SJSA1 (cell line): ENCODE measurements around the gene CYP2D6. TPM values are rescaled to one million over a fixed set of nuclear protein-coding genes. Genes with fewer than 3 reads are reported as not detected.
"Not testable (repeated sequence)": the region's sequence is repeated elsewhere in the genome, so short reads cannot be mapped to it uniquely, and the experiment has no call there.

Experiments
- DNase-seq, 2 experiments: peaks; one replicate each; pipeline ENCODE4 v3.0.0-alpha.2; 2015 to 2020; ENCODE audit warnings: low spot score in 2 of 2, low read depth in 1 of 2
- H3K27ac ChIP-seq: fragments of 250-450 bp; sonication (Bioruptor Pico); 2 replicates; pipeline ENCODE4 v1.5.1; 2020; ENCODE audit warnings: mild to moderate bottlenecking, moderate library complexity
- H3K27me3 ChIP-seq: fragments of 250-450 bp; sonication (Bioruptor Pico); replicated peaks from 2 replicates; pipeline ENCODE4 v1.5.1; 2020; ENCODE audit warnings: mild to moderate bottlenecking, moderate library complexity
- H3K36me3 ChIP-seq: fragments of 250-450 bp; sonication (Bioruptor Pico); 2 replicates; pipeline ENCODE4 v1.5.1; 2020; ENCODE audit warnings: mild to moderate bottlenecking
- H3K4me1 ChIP-seq: fragments of 250-450 bp; sonication (Bioruptor Pico); replicated peaks from 2 replicates; pipeline ENCODE4 v1.6.1; 2021; ENCODE audit warnings: mild to moderate bottlenecking
- H3K4me3 ChIP-seq: fragments of 250-450 bp; sonication (Bioruptor Pico); 2 replicates; pipeline ENCODE4 v1.5.1; 2020; ENCODE audit warnings: mild to moderate bottlenecking
- H3K9me3 ChIP-seq: fragments of 250-450 bp; sonication (Bioruptor Pico); replicated peaks from 2 replicates; pipeline ENCODE4 v1.5.1; 2020; ENCODE audit warnings: mild to moderate bottlenecking
- total RNA-seq: library from RNA; depleted of rRNA; stranded (reverse); fragments of >200 nt; shearing (Covaris generic); gene quantifications from 2 replicates; pipeline ENCODE4 v1.2.3, GENCODE V29; 2014

The CYP2D6 gene
- total RNA-seq, 1 experiment from 2014 or later = 0.05 TPM

- Histone ChIP-seq H3K36me3 (no peaks in the 10 kb centered on the region), H3K4me1 (no peaks in the 10 kb centered on the region), H3K27me3 (no peaks in the 10 kb centered on the region), H3K27ac (no peak overlapping the region), H3K9me3 (no peaks in the 10 kb centered on the region), H3K4me3 (no peak overlapping the region)
- no peak for DNase-seq
Measured at GRCh38 chr22:42134100-42135020, 3.8 kb upstream of the CYP2D6 start.

- Histone ChIP-seq H3K4me3 (no peak overlapping the region), H3K27me3 (no peaks in the 10 kb centered on the region), H3K36me3 (no peaks in the 10 kb centered on the region), H3K4me1 (no peaks in the 10 kb centered on the region), H3K27ac (no peak overlapping the region), H3K9me3 (no peaks in the 10 kb centered on the region)
- DNase-seq = no peak
Measured at GRCh38 chr22:42132457-42132856, 1.8 kb upstream of the CYP2D6 start.

GRCh38 chr22:42131562-42131961 is 952 bp upstream of the CYP2D6 start:
- Histone ChIP-seq H3K4me1 (no peaks in the 10 kb centered on the region), H3K27ac (no peak overlapping the region), H3K4me3 (no peak overlapping the region), H3K36me3 (no peaks in the 10 kb centered on the region), H3K9me3 (no peaks in the 10 kb centered on the region), H3K27me3 (no peaks in the 10 kb centered on the region)
- DNase-seq = no peak

- H3K4me1 ChIP-seq, H3K4me3 ChIP-seq, H3K9me3 ChIP-seq, DNase-seq, H3K36me3 ChIP-seq, H3K27ac ChIP-seq, H3K27me3 ChIP-seq: not testable (repeated sequence)
Measured at GRCh38 chr22:42130182-42130581, 428 bp downstream of the CYP2D6 start.

- not testable (repeated sequence) for H3K27ac ChIP-seq, DNase-seq, H3K4me3 ChIP-seq, H3K36me3 ChIP-seq, H3K4me1 ChIP-seq, H3K27me3 ChIP-seq, H3K9me3 ChIP-seq
Measured at GRCh38 chr22:42128776-42129694, 1.6 kb downstream of the CYP2D6 start.

- not testable (repeated sequence) for H3K36me3 ChIP-seq, DNase-seq, H3K27me3 ChIP-seq, H3K27ac ChIP-seq, H3K4me3 ChIP-seq, H3K9me3 ChIP-seq, H3K4me1 ChIP-seq
Measured at GRCh38 chr22:42128007-42128406, 2.6 kb downstream of the CYP2D6 start.

GRCh38 chr22:42127606-42128005 is 3.0 kb downstream of the CYP2D6 start:
- DNase-seq = no peak
- no peaks in the 10 kb centered on the region for H3K36me3 ChIP-seq
- H3K4me1 ChIP-seq = no peaks in the 10 kb centered on the region
- H3K4me3 ChIP-seq = no peak overlapping the region
- no peaks in the 10 kb centered on the region for H3K27me3 ChIP-seq
- H3K9me3 ChIP-seq = no peaks in the 10 kb centered on the region
- no peak overlapping the region for H3K27ac ChIP-seq

GRCh38 chr22:42123529-42123928 is 7.1 kb downstream of the CYP2D6 start:
- not testable (repeated sequence) for H3K4me1 ChIP-seq, H3K27me3 ChIP-seq, H3K4me3 ChIP-seq, DNase-seq, H3K36me3 ChIP-seq, H3K9me3 ChIP-seq, H3K27ac ChIP-seq

GRCh38 chr22:42120231-42121021 is 10.2 kb downstream of the CYP2D6 start:
- not testable (repeated sequence) for H3K27ac ChIP-seq, H3K4me3 ChIP-seq, H3K27me3 ChIP-seq, H3K36me3 ChIP-seq, H3K9me3 ChIP-seq, DNase-seq, H3K4me1 ChIP-seq

- no peaks in the 10 kb centered on the region for H3K27me3 ChIP-seq
- H3K4me3 ChIP-seq = no peak overlapping the region
- H3K9me3 ChIP-seq = peaks cover 4% of the 10 kb centered on the region; the same call in 1 of the 2 replicates
- H3K27ac ChIP-seq = no peak overlapping the region
- no peaks in the 10 kb centered on the region for H3K4me1 ChIP-seq
- H3K36me3 ChIP-seq = no peaks in the 10 kb centered on the region
- DNase-seq = no peak
Measured at GRCh38 chr22:42116848-42117424, 13.7 kb downstream of the CYP2D6 start.

- not testable (repeated sequence) for H3K4me1 ChIP-seq, H3K27me3 ChIP-seq, H3K9me3 ChIP-seq, DNase-seq, H3K36me3 ChIP-seq, H3K27ac ChIP-seq, H3K4me3 ChIP-seq
Measured at GRCh38 chr22:42115420-42115830, 15.2 kb downstream of the CYP2D6 start.

GRCh38 chr22:42114721-42115120 is 15.9 kb downstream of the CYP2D6 start:
- no peaks in the 10 kb centered on the region for H3K36me3 ChIP-seq
- no peaks in the 10 kb centered on the region for H3K27me3 ChIP-seq
- H3K27ac ChIP-seq = no peak overlapping the region
- H3K9me3 ChIP-seq = peaks cover 4% of the 10 kb centered on the region; the same call in 1 of the 2 replicates
- H3K4me1 ChIP-seq = no peaks in the 10 kb centered on the region
- DNase-seq = peak in 1 of 2 experiments; percentile 8
- no peak overlapping the region for H3K4me3 ChIP-seq

GRCh38 chr22:42112793-42113192 is 17.8 kb downstream of the CYP2D6 start:
- H3K27ac ChIP-seq, H3K36me3 ChIP-seq, H3K4me3 ChIP-seq, H3K27me3 ChIP-seq, DNase-seq, H3K9me3 ChIP-seq, H3K4me1 ChIP-seq: not testable (repeated sequence)
